Measurements from ENCODE around the gene PECR.
A peak's percentile ranks its signal among the peaks of the same experiment; 100 is the strongest.
"Not testable (repeated sequence)": the region's sequence is repeated elsewhere in the genome, so short reads cannot be mapped to it uniquely, and the experiment has no call there.

PECR gene

GRCh38 chr2:216086207-216086893 is 4.7 kb upstream of the PECR start:
- DNase-seq (ENCODE audit: low spot score), result no peak
- TF ChIP-seq CTCF (IDR thresholded peaks at IDR 0.05), result no peak
- Histone ChIP-seq H3K27ac (no peak overlapping the region), H3K4me3 (no peak overlapping the region)

DNA sequence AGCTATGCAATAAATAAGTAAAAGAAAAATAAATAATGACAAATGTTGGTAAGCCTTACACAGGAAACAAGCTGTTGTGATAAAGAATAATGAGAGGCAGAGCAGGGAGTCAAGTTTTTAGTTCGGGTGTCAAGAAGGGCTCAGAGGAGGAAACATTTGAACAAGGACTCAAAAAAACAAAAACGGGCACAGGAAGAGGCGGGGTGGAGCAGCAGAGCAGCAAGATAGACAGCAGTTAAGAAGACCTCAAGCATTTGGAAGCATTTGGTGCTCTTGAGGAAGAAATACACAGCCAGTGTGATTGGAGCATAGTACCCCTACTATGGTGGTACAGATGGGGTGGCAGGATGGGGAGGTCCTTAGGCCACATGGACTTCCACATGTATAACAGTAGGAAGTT is 2.9 kb upstream of the PECR start:
- no peak overlapping the region for H3K27ac ChIP-seq
- DNase-seq (ENCODE audit: low spot score), result no peak
- TF ChIP-seq CTCF (IDR thresholded peaks at IDR 0.05), result no peak
- H3K4me3 ChIP-seq, result no peak overlapping the region

DNA sequence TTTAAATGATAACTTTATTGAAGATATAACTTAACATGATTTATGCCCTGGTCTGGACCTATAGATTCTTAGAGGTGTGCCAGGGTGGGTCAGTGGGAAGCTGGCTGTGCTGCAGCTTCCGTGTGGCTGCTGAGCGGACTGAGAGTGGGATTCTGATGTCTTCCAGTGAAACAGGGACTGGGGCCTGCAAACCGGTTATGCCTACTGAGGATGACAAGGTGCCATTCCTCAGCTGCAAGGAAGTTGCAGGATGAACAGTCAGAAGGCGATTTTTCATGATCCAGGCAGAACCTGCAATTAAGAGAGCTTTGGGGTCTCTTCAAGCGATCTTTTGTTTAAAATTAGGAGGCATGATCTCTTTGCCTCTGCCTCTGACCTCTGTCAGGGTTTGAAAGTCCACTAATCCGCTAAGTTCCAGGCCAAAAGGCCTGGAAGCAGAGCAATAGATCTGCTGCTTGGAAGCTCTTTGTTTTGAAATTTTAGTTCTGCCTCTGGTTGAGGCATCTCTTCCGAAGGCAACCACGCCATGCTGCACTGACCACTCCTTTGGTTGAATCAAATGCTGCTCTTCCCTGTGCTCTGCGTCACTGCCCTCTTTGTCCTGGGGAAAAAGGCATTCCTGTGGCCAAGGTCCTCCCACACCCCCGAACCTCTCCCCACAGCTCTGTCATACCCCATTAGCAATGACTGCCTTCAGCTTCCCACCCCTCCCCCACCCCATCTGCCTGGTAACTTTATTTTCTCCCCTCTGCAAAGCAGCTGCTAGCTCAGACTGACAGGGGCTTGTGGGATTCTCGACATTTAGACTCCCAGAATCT is 2.1 kb upstream of the PECR start:
- DNase-seq (ENCODE audit: low spot score), result no peak
- TF ChIP-seq CTCF (IDR thresholded peaks at IDR 0.05), result no peak
- Histone ChIP-seq H3K27ac (no peak overlapping the region), H3K4me3 (no peak overlapping the region)

GRCh38 chr2:216082805-216083204 is 1.2 kb upstream of the PECR start:
- no peak for DNase-seq (ENCODE audit: low spot score)
- TF ChIP-seq CTCF (IDR thresholded peaks at IDR 0.05), result no peak
- H3K27ac ChIP-seq, result no peak overlapping the region
- H3K4me3 ChIP-seq, result no peak overlapping the region

- H3K27ac ChIP-seq, result peak overlapping the region in 1 of 2 donors; percentile 20
- peak overlapping the region; percentile 71 for H3K4me3 ChIP-seq
- DNase-seq (ENCODE audit: low spot score), result no peak
- TF ChIP-seq CTCF (IDR thresholded peaks at IDR 0.05), result no peak
These were observed 605 bp upstream of the PECR start for GRCh38 chr2:216082117-216082711.

DNA sequence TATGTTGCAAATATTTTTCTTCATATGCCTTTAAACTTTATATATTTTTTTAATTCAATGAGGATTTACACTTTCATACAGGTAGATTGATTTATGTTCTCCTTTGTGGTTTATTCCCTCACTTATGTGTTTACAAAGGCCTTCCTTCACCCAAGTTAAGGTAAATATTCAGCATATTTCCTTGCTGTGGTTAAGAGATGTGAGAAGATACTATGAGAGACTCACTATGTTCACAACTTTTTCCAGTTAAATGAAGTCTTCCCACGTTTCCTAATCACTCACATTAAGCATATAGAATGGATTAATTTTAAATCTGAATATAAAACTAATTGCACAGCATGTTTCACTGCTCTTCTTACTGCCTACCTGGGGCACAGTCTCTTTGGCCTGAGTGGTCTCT is 597 bp downstream of the PECR start:
- Histone ChIP-seq H3K4me3 (peak overlapping the region; percentile 71), H3K27ac (no peak overlapping the region)
- TF ChIP-seq CTCF (IDR thresholded peaks at IDR 0.05), result no peak
- no peak for DNase-seq (ENCODE audit: low spot score)

- DNase-seq (ENCODE audit: low spot score); H3K4me3 ChIP-seq; H3K27ac ChIP-seq: not testable (repeated sequence)
These were observed 1.6 kb downstream of the PECR start for GRCh38 chr2:216080048-216080447.

Measured in coronary artery (tissue), 2 donors.